Measurements from ENCODE around the gene HOXA13.

- TF ChIP-seq EZH2phosphoT487 (IDR thresholded peaks at IDR 0.05; ENCODE audit: borderline replicate concordance, low read depth, low read length) (no peak), CTCF (conservative IDR thresholded peaks at IDR 0.05; ENCODE audit: low read length) (no peak)
These were observed 15.5 kb upstream of the HOXA13 start for GRCh38 chr7:27215356-27215755.

All from OCI-LY7 (cell line).